Psoas muscle (tissue), 8 donors: Measurements from ENCODE around the gene EIF1AD. TPM values are rescaled to one million over a fixed set of nuclear protein-coding genes. Genes with fewer than 3 reads are reported as not detected.

Experiments
- ATAC-seq, 4 donors: fragments of 200-7000 bp; cut with Tn5 transposase; one replicate each; pipeline ENCODE4 v1.9.1; 2020; ENCODE audit warnings: moderate library complexity in 3 of 4, mild to moderate bottlenecking in 2 of 4
- DNase-seq, 2 donors: peaks; one replicate each; pipeline ENCODE4 v3.0.0-alpha.2; 2020
- H3K27ac ChIP-seq: fragments of 200-600 bp; one replicate; pipeline ENCODE4 v1.8.0; 2022
- H3K27me3 ChIP-seq, 3 donors: fragments of 200-600 bp in 1 of 3; one replicate each; pipeline versions ENCODE4 v1.6.1 to v1.8.0; 2013 to 2022; ENCODE audit warnings: low read length in 2 of 3, mild to moderate bottlenecking in 2 of 3, moderate library complexity in 1 of 3; ENCODE audit not compliant: insufficient read depth in 3 of 3
- H3K36me3 ChIP-seq, 2 donors: fragments of 200-600 bp in 1 of 2; one replicate each; pipeline versions ENCODE4 v1.6.1 to v1.8.0; 2013 to 2022; ENCODE audit warnings: low read depth in 1 of 2, mild to moderate bottlenecking in 1 of 2, moderate library complexity in 1 of 2; ENCODE audit not compliant: insufficient read depth in 1 of 2
- H3K4me1 ChIP-seq: fragments of 200-600 bp; one replicate; pipeline ENCODE4 v1.8.0; 2022
- H3K4me3 ChIP-seq: fragments of 200-600 bp; one replicate; pipeline ENCODE4 v1.8.0; 2022; ENCODE audit warnings: mild to moderate bottlenecking
- H3K9me3 ChIP-seq: fragments of 200-600 bp; one replicate; pipeline ENCODE4 v1.8.0; 2022
- WGBS, 3 donors: extraction: QIAGEN DNeasy Blood & Tissue Kit; methylation state at CpG; one replicate each; pipeline versions ENCODE4 v1.1.6 to v1.1.7; 2013; 5-methylcytosine and 5-hydroxymethylcytosine counted together
- intact Hi-C, 2 donors: fragments of 100-400 bp; cut with DNase I; formaldehyde crosslinking; loops; one replicate each; pipeline versions ENCODE4 v1.11.0 to v1.14.2; 2022
- polyA plus RNA-seq, 3 donors: library from polyadenylated mRNA; stranded (reverse); fragments of 200-250 nt; gene quantifications; one replicate each; pipeline ENCODE4 v1.2.3, GENCODE V29; 2013
- total RNA-seq, 4 donors: library from RNA; stranded (reverse); fragmentation: NEBNext Ultra II Directional in 2 of 4; extraction: Animal tissue kit (Norgen Biotek cat#: 25700) in 2 of 4; gene quantifications; one replicate each; pipeline versions ENCODE4 v1.2.1 to v1.2.4, GENCODE V29; 2021 to 2023
- TF ChIP-seq, protein P1 (sequence below): fragments of 200-600 bp; IDR thresholded peaks from one replicate; pipeline ENCODE4 v1.8.0; 2022; ENCODE audit warnings: antibody characterized with exemption
- donor health status: healthy with polysubstance abuse.
- donor health status: DM: no; HTN: no; CAD: no; lungs with moderate emphysema.
- donor health status: Bipolar disorder and iron deficiency.
- donor health status: healthy.
- donor health status: DM: yes; HTN: yes; CAD: no.
- donor health status: DM: no; HTN: no; CAD: no.
- donor health status: DM: no; HTN: no; CAD: no.
- donor health status: DM: yes; HTN: yes; CAD: no.

Gene EIF1AD
- total and polyA plus RNA-seq, 7 donors, result 24.8 to 63.1 (median 32.3) TPM

DNA sequence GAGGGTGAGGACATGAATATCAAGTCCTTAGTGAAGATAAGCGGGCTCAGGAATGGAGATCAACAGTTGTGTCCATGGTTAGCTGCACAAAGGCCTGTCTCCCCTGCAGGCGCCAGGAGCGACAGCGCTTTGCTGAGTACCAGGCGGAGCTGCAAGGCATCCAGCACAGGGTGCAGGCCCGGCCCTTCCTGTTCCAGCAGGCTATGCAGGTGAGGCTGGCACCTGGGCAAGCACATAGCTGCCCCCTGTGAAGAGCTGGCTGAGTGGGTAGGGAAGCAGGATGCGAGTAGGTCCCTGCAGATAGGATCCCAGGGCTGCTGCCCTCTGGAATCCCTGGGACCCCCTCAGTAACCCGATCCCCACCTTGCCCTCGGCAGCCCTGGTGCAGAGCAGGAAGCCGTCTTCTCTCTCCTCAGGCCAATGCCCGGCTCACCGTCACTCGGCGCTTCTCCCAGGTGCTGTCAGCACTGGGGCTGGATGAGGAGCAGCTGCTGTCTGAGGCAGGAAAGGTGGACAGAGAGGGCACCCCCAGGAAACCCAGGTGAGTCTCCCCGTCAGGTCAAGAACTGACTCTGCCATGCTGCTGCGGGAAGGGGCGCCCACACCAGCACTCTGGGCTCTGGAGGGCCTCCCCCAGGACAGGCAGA lies 43.1 kb downstream of the EIF1AD start:
- ATAC-seq, result no peak
- TF ChIP-seq, protein P1, sequence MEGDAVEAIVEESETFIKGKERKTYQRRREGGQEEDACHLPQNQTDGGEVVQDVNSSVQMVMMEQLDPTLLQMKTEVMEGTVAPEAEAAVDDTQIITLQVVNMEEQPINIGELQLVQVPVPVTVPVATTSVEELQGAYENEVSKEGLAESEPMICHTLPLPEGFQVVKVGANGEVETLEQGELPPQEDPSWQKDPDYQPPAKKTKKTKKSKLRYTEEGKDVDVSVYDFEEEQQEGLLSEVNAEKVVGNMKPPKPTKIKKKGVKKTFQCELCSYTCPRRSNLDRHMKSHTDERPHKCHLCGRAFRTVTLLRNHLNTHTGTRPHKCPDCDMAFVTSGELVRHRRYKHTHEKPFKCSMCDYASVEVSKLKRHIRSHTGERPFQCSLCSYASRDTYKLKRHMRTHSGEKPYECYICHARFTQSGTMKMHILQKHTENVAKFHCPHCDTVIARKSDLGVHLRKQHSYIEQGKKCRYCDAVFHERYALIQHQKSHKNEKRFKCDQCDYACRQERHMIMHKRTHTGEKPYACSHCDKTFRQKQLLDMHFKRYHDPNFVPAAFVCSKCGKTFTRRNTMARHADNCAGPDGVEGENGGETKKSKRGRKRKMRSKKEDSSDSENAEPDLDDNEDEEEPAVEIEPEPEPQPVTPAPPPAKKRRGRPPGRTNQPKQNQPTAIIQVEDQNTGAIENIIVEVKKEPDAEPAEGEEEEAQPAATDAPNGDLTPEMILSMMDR, result no peak
- Histone ChIP-seq H3K9me3 (no peaks in the 10 kb centered on the region), H3K27me3 (peaks cover 0 to 1% (median 0%) of the 10 kb centered on the region in 3 donors), H3K4me3 (no peak overlapping the region), H3K27ac (no peak overlapping the region), H3K4me1 (peaks cover 15% of the 10 kb centered on the region), H3K36me3 (peaks cover 0 to 2% of the 10 kb centered on the region in 2 donors)
- intact Hi-C loops, result no loop called here
- 64 to 70% (median 66%) methylated on average over 17 of the region's 17 CpGs for WGBS, 3 donors
- no peak for DNase-seq

DNA sequence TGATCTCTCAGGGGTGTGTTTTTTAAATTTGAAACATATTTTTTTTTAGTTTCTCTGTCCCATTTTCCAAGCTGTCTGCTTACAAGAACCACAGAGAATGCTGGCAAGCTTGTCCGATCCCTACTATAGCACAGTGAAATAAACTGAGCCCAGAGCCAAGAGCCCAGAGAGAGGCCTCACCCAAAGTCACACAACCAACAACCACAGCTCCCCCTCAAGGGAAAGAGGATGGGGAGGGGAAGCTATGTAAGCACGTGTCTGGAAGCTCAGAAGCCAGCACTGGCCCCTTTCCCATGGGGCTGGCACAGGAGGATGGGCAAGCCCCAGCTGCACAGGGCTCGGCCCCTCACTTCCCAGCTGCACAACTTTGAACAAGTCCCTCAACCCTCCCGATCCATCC lies 43.7 kb downstream of the EIF1AD start:
- Histone ChIP-seq H3K9me3 (no peaks in the 10 kb centered on the region), H3K36me3 (no peaks in the 10 kb centered on the region), H3K4me3 (no peak overlapping the region), H3K27ac (no peak overlapping the region), H3K4me1 (peaks cover 10% of the 10 kb centered on the region), H3K27me3 (peaks cover 0 to 1% (median 0%) of the 10 kb centered on the region in 3 donors)
- intact Hi-C loops, result no loop called here
- DNase-seq (no peak), ATAC-seq (no peak)
- TF ChIP-seq, protein P1, result no peak
- WGBS, 3 donors, result 46 to 59% (median 55%) methylated on average over 4 of the region's 4 CpGs

DNA sequence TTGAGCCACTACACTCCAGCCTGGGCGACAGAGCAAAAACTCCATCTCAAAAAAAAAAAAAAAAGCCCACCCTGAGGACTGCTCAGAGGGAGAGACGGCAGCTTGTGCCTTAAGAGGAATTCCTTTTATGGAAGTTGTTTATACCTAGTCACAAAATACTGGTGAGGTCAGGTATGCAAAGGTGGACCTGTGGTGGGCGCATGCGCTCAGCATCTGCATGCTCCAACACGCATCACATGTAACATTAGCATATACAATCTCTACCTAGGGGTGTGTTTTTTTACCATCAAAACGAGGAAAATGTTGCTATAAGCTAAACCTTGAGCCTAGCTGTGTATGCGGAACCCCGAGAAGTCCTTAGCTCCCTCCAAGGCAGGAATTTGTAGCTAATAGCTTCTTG lies 47.2 kb downstream of the EIF1AD start:
- TF ChIP-seq, protein P1, result no peak
- intact Hi-C loops, result no loop called here

DNA sequence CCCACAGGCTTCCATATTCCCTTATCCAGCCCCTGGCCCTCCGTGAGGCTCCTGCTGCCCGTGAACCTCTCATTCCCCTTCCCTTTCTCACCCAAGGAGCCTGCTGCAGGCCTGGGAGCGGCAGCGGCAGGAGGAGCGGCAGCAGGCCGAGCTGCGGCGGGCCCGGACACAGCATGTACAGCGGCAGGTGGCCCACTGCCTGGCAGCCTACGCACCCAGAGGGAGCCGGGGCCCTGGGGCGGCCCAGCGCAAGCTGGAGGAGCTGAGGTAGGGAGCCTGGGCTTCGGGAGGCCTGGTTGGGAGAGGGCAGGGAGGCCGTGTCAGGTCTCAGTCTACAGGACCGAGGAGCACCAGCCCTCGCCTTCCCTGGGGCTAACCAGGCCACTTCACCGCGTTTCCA lies 48.5 kb downstream of the EIF1AD start:
- Histone ChIP-seq H3K4me3 (no peak overlapping the region), H3K9me3 (no peaks in the 10 kb centered on the region), H3K36me3 (no peaks in the 10 kb centered on the region), H3K4me1 (no peaks in the 10 kb centered on the region), H3K27ac (no peak overlapping the region), H3K27me3 (peaks cover 0 to 1% (median 0%) of the 10 kb centered on the region in 3 donors)
- DNase-seq (no peak), ATAC-seq (no peak)
- TF ChIP-seq, protein P1, result no peak
- intact Hi-C loops, result no loop called here
- 79 to 87% (median 86%) methylated on average over 16 to 20 of the region's 20 CpGs for WGBS, 3 donors

More for the DNA sequence above, 47.2 kb downstream of the EIF1AD start:
- ATAC-seq, result no peak
- Histone ChIP-seq H3K36me3 (no peaks in the 10 kb centered on the region), H3K27ac (no peak overlapping the region), H3K4me1 (no peaks in the 10 kb centered on the region), H3K27me3 (peaks cover 0 to 1% (median 0%) of the 10 kb centered on the region in 3 donors), H3K4me3 (no peak overlapping the region), H3K9me3 (no peaks in the 10 kb centered on the region)
- 70 to 73% (median 73%) methylated on average over 8 of the region's 8 CpGs for WGBS, 3 donors
- no peak for DNase-seq
